ENCODE measurements around the gene FMO5.

Gene FMO5

GRCh38 chr1:147225193-147225730, at the start of gene FMO5:
TSS of gene FMO5 (minus strand) at chr1:147225339. CDS start at chr1:147225029, 310 bp downstream.
- peak; percentile 52 for DNase-seq (ENCODE audit: insufficient read length, low spot score)

GRCh38 chr1:147273409-147274336, 48.5 kb upstream of the FMO5 start:
- peak; percentile 35 for FAIRE-seq

More at GRCh38 chr1:147225193-147225730, at the start of gene FMO5:
- FAIRE-seq, result peak; percentile 92

GRCh38 chr1:147272042-147272441, 46.9 kb upstream of the FMO5 start:
- DNase-seq (ENCODE audit: insufficient read length, low spot score) (no peak), FAIRE-seq (no peak)

More at GRCh38 chr1:147273409-147274336, 48.5 kb upstream of the FMO5 start:
- peak; percentile 24 for DNase-seq (ENCODE audit: insufficient read length, low spot score)

GRCh38 chr1:147270721-147271120, 45.6 kb upstream of the FMO5 start:
- FAIRE-seq (no peak), DNase-seq (ENCODE audit: insufficient read length, low spot score) (no peak)

GRCh38 chr1:147267711-147268110, 42.6 kb upstream of the FMO5 start:
- no peak for DNase-seq (ENCODE audit: insufficient read length, low spot score)
- no peak for FAIRE-seq

- no peak for DNase-seq (ENCODE audit: insufficient read length, low spot score)
- FAIRE-seq, result no peak
Measured at GRCh38 chr1:147266381-147266780, 41.2 kb upstream of the FMO5 start.

GRCh38 chr1:147264158-147264768, 39.1 kb upstream of the FMO5 start:
- no peak for FAIRE-seq
- no peak for DNase-seq (ENCODE audit: insufficient read length, low spot score)

GRCh38 chr1:147260956-147261355, 35.8 kb upstream of the FMO5 start:
- FAIRE-seq (no peak), DNase-seq (ENCODE audit: insufficient read length, low spot score) (no peak)

GRCh38 chr1:147252540-147252939, 27.4 kb upstream of the FMO5 start:
- FAIRE-seq (no peak), DNase-seq (ENCODE audit: insufficient read length, low spot score) (no peak)

GRCh38 chr1:147247656-147248238, 22.6 kb upstream of the FMO5 start:
- no peak for FAIRE-seq
- no peak for DNase-seq (ENCODE audit: insufficient read length, low spot score)

GRCh38 chr1:147246910-147247655, 21.9 kb upstream of the FMO5 start:
- DNase-seq (ENCODE audit: insufficient read length, low spot score) (no peak), FAIRE-seq (no peak)

GRCh38 chr1:147246044-147246690, 21.0 kb upstream of the FMO5 start:
- no peak for DNase-seq (ENCODE audit: insufficient read length, low spot score)
- FAIRE-seq, result no peak

GRCh38 chr1:147245586-147246021, 20.5 kb upstream of the FMO5 start:
- DNase-seq (ENCODE audit: insufficient read length, low spot score) (no peak), FAIRE-seq (no peak)

- no peak for FAIRE-seq
Measured at GRCh38 chr1:147245129-147245528, 20.0 kb upstream of the FMO5 start.

GRCh38 chr1:147243841-147244240, 18.7 kb upstream of the FMO5 start:
- DNase-seq (ENCODE audit: insufficient read length, low spot score) (no peak), FAIRE-seq (no peak)

More at GRCh38 chr1:147245129-147245528, 20.0 kb upstream of the FMO5 start:
- DNase-seq (ENCODE audit: insufficient read length, low spot score), result no peak

- DNase-seq (ENCODE audit: insufficient read length, low spot score), result no peak
Measured at GRCh38 chr1:147243228-147243685, 18.1 kb upstream of the FMO5 start.

GRCh38 chr1:147242449-147243227, 17.5 kb upstream of the FMO5 start, which contains the start of gene CHD1L:
TSS of gene CHD1L (plus strand) at chr1:147242684. CDS start at chr1:147242704, 20 bp downstream.
- peak; percentile 92 for FAIRE-seq

More at GRCh38 chr1:147243228-147243685, 18.1 kb upstream of the FMO5 start:
- no peak for FAIRE-seq

GRCh38 chr1:147241934-147242448, 16.9 kb upstream of the FMO5 start:
- FAIRE-seq (no peak), DNase-seq (ENCODE audit: insufficient read length, low spot score) (no peak)

More at GRCh38 chr1:147242449-147243227, 17.5 kb upstream of the FMO5 start, which contains the start of gene CHD1L:
- peak; percentile 87 for DNase-seq (ENCODE audit: insufficient read length, low spot score)
